Measurements from ENCODE around the gene IL7R. TPM values are rescaled to one million over a fixed set of nuclear protein-coding genes. Genes with fewer than 3 reads are reported as not detected.

Gene IL7R, protein sequence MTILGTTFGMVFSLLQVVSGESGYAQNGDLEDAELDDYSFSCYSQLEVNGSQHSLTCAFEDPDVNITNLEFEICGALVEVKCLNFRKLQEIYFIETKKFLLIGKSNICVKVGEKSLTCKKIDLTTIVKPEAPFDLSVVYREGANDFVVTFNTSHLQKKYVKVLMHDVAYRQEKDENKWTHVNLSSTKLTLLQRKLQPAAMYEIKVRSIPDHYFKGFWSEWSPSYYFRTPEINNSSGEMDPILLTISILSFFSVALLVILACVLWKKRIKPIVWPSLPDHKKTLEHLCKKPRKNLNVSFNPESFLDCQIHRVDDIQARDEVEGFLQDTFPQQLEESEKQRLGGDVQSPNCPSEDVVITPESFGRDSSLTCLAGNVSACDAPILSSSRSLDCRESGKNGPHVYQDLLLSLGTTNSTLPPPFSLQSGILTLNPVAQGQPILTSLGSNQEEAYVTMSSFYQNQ
- 67.0 and 73.7 TPM in 2 replicates for total RNA-seq (2013; cell fraction: nucleolus; rRNA removed)
- 0.73 and 1.7 TPM in 2 replicates for total RNA-seq (2014; rRNA removed)
- total RNA-seq (2014; rRNA removed; fragmentation: Illumina TruSeq; extraction: Trizol) = 0.51 and 0.98 TPM in 2 replicates
- 1.3 and 1.5 TPM in 2 replicates for total RNA-seq (2021)
- 0.28 TPM for polyA plus RNA-seq (2011; ENCODE audit: low read depth)
- polyA plus RNA-seq (2011; rRNA removed) = 21.1 and 27.2 TPM in 2 replicates
- polyA plus RNA-seq (2011; cell fraction: cytosol; rRNA removed) = 20.7 and 30.0 TPM in 2 replicates
- polyA plus RNA-seq (2011; cell fraction: nucleus; rRNA removed) = 28.1 and 34.5 TPM in 2 replicates
- polyA plus RNA-seq (2012) = 0.61 and 1.1 TPM in 2 replicates
- 1.3 and 2.1 TPM in 2 replicates for polyA plus RNA-seq (2014; fragmentation: Illumina TruSeq; extraction: Trizol)
- polyA plus RNA-seq (2014; fragmentation: Nextera tagmentation; extraction: Ambion mirVana) = under 1 TPM; 0.52 to 0.97 TPM
- 0.40 and 0.63 TPM in 2 replicates for polyA plus RNA-seq (2014; rRNA removed)
- polyA plus RNA-seq (2016; fragmentation: Nextera tagmentation; extraction: Ambion mirVana) = under 1 TPM; 0.62 to 0.63 TPM
- polyA minus RNA-seq (2011; rRNA and poly(A)+ RNA removed) = 49.3 and 52.3 TPM in 2 replicates
- 11.5 and 11.7 TPM in 2 replicates for polyA minus RNA-seq (2011; cell fraction: cytosol; rRNA and poly(A)+ RNA removed)
- polyA minus RNA-seq (2011; cell fraction: nucleus; rRNA and poly(A)+ RNA removed) = 18.3 and 26.8 TPM in 2 replicates
- Bru-seq, nascent RNA = percentile 54 among the genes with signal in this experiment
- percentile 35 among the genes with signal in this experiment for BruChase-seq, experiment 1, labeled RNA remaining after a 6-hour chase
- percentile 48 among the genes with signal in this experiment for BruChase-seq, experiment 2, labeled RNA remaining after a 2-hour chase
- long read RNA-seq, experiment 1, full-length matches to known transcripts = 2 of 7 reads
- long read RNA-seq, experiment 1, partial matches to known transcripts = 2 of 7 reads
- long read RNA-seq, experiment 1, other reads (novel, unspliced or antisense) = 3 of 7 reads
- long read RNA-seq, experiment 2, full-length matches to known transcripts = 21 of 46 reads
- long read RNA-seq, experiment 2, partial matches to known transcripts = 11 of 46 reads
- long read RNA-seq, experiment 2, other reads (novel, unspliced or antisense) = 14 of 46 reads

DNA sequence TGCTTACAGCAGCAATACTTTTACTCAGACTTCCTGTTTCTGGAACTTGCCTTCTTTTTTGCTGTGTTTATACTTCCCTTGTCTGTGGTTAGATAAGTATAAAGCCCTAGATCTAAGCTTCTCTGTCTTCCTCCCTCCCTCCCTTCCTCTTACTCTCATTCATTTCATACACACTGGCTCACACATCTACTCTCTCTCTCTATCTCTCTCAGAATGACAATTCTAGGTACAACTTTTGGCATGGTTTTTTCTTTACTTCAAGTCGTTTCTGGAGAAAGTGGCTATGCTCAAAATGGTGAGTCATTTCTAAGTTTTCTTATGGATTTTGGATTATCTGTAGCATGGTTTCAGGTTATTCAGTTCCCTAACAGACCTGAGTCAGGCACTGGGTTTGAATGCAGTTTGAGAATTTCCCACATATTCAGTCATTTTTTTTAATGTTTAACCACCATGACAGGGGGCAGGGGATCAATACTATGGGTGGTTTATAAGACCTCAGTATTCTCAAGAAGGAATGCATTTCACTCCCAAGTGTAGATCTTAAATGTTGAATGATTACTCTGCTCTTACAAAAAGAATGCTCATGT, at the start of gene IL7R:
TSS of gene IL7R (plus strand) at position 127 of the 587 bp plus-strand sequence. CDS start at position 214, 87 bp downstream.
- Histone ChIP-seq H3K36me3 (ENCODE audit: control insufficient read depth in 2 of 2, insufficient read depth in 2 of 2, low read length in 1 of 2) (no peaks in the 10 kb centered on the region), H3K27ac (ENCODE audit: control insufficient read depth, insufficient read depth) (peak within 1 kb of the TSS; percentile 34; the same call in 1 of the 2 replicates), H3K27me3 (replicated peaks in 1 of 2; ENCODE audit: control insufficient read depth in 2 of 2, insufficient read depth in 2 of 2, low read length in 1 of 2) (no peaks in the 10 kb centered on the region), H3K4me2 (ENCODE audit: control insufficient read depth, insufficient read depth) (no peak within 1 kb of the TSS), H4K20me1 (ENCODE audit: control insufficient read depth, insufficient read depth) (no peaks in the 10 kb centered on the region), H3K4me3 (no peak within 1 kb of the TSS), H3K9ac (ENCODE audit: control insufficient read depth, insufficient read depth, low read length) (no peak within 1 kb of the TSS), H2AFZ (ENCODE audit: control insufficient read depth, low read depth, low read length) (no peak within 1 kb of the TSS; the same call in 1 of the 2 replicates), H3K4me1 (ENCODE audit: control insufficient read depth, insufficient read depth, low read length) (peaks cover 14% of the 10 kb centered on the region), H3K9me3 (replicated peaks; ENCODE audit: control insufficient read depth, insufficient read depth, low read length) (no peaks in the 10 kb centered on the region), H3K79me2 (ENCODE audit: control insufficient read depth, insufficient read depth, low read length) (no peaks in the 10 kb centered on the region)
- SMC1A ChIA-PET (ENCODE audit: uncharacterized antibody, unreplicated experiment) = interaction anchor here (0.7 to 15.1 kb wide), 7 partner anchors 13 to 70 kb away, joined by 3 to 238 read pairs (median 4); no protein-coding TSS in a partner anchor
- CTCF ChIA-PET = interaction anchor here (1.0 to 1.8 kb wide), 2 partner anchors 24 to 45 kb away, joined by 3 to 8 read pairs; no protein-coding TSS in a partner anchor
- BruUV-seq (replicated peaks) = no TSS peak
- FAIRE-seq = peak; percentile 56
- in situ Hi-C loops (cut with MboI) = no loop called here
- ATAC-seq = peak; percentile 49
- RAD21 ChIA-PET (ENCODE audit: unreplicated experiment) = interaction anchor here (0.7 to 1.7 kb wide), 2 partner anchors 11 to 68 kb away, joined by 3 to 6 read pairs; no protein-coding TSS in a partner anchor
- POLR2A ChIA-PET = interaction anchor here (1.1 to 3.2 kb wide), 3 partner anchors 11 to 49 kb away, joined by 6 to 17 read pairs (median 6); no protein-coding TSS in a partner anchor
- no peak for DNase-seq (ENCODE audit: low read depth, low spot score)
- 0% methylated on average over 1 of the region's 1 CpG for WGBS (ENCODE audit: insufficient coverage, insufficient replicate concordance, low lambda C conversion rate, missing lambda C conversion rate)
- intact Hi-C loops (cut with micrococcal nuclease; ENCODE audit: unreplicated experiment) = loop anchor here (2.0 kb wide), 1 partner anchor 46 kb away; no protein-coding TSS in a partner anchor
- peak; percentile 51; the same call in 1 of the 2 replicates for TF ChIP-seq NFIC (IDR thresholded peaks at IDR 0.05; ENCODE audit: low read depth, low read length)
- TF ChIP-seq RUNX3 (IDR thresholded peaks at IDR 0.05; ENCODE audit: low read length) = peak; percentile 61
- TF ChIP-seq CREM (IDR thresholded peaks at IDR 0.05; ENCODE audit: low read depth) = no peak
- no peak for TF ChIP-seq POLR2AphosphoS2 (IDR thresholded peaks at IDR 0.05; ENCODE audit: low read depth, low read length)
- no peak; the same call in 1 of the 2 replicates for TF ChIP-seq NR2F1 (conservative IDR thresholded peaks at IDR 0.05)
- TF ChIP-seq, protein P1, sequence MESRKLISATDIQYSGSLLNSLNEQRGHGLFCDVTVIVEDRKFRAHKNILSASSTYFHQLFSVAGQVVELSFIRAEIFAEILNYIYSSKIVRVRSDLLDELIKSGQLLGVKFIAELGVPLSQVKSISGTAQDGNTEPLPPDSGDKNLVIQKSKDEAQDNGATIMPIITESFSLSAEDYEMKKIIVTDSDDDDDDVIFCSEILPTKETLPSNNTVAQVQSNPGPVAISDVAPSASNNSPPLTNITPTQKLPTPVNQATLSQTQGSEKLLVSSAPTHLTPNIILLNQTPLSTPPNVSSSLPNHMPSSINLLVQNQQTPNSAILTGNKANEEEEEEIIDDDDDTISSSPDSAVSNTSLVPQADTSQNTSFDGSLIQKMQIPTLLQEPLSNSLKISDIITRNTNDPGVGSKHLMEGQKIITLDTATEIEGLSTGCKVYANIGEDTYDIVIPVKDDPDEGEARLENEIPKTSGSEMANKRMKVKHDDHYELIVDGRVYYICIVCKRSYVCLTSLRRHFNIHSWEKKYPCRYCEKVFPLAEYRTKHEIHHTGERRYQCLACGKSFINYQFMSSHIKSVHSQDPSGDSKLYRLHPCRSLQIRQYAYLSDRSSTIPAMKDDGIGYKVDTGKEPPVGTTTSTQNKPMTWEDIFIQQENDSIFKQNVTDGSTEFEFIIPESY (IDR thresholded peaks at IDR 0.05) = no peak
- TF ChIP-seq, protein P2, sequence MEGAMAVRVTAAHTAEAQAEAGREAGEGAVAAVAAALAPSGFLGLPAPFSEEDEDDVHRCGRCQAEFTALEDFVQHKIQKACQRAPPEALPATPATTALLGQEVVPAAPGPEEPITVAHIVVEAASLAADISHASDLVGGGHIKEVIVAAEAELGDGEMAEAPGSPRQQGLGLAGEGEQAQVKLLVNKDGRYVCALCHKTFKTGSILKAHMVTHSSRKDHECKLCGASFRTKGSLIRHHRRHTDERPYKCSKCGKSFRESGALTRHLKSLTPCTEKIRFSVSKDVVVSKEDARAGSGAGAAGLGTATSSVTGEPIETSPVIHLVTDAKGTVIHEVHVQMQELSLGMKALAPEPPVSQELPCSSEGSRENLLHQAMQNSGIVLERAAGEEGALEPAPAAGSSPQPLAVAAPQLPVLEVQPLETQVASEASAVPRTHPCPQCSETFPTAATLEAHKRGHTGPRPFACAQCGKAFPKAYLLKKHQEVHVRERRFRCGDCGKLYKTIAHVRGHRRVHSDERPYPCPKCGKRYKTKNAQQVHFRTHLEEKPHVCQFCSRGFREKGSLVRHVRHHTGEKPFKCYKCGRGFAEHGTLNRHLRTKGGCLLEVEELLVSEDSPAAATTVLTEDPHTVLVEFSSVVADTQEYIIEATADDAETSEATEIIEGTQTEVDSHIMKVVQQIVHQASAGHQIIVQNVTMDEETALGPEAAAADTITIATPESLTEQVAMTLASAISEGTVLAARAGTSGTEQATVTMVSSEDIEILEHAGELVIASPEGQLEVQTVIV (IDR thresholded peaks at IDR 0.05; ENCODE audit: borderline replicate concordance, partially characterized antibody) = no peak

Data from GM12878 (cell line).